ENCODE results near the gene FBXW7. TPM values are rescaled to one million over a fixed set of nuclear protein-coding genes. Genes with fewer than 3 reads are reported as not detected.

The FBXW7 gene
- polyA plus RNA-seq, 1 donor from 2014 or later = 55.7 TPM

- Histone ChIP-seq H3K79me2 (replicated peaks; ENCODE audit: insufficient read depth, low read length) (no peaks in the 10 kb centered on the region), H3K4me2 (ENCODE audit: low read length) (no peak overlapping the region), H4K20me1 (ENCODE audit: insufficient read depth) (no peaks in the 10 kb centered on the region)
Measured at GRCh38 chr4:152374606-152375285, 161.1 kb downstream of the FBXW7 start.

GRCh38 chr4:152374153-152374552 lies 161.7 kb downstream of the FBXW7 start:
- Histone ChIP-seq H3K4me2 (ENCODE audit: low read length) (no peak overlapping the region), H4K20me1 (ENCODE audit: insufficient read depth) (no peaks in the 10 kb centered on the region), H2AFZ (ENCODE audit: low read depth, low read length) (no peak overlapping the region), H3K36me3 (ENCODE audit: insufficient read depth, low read length) (no peaks in the 10 kb centered on the region), H3K79me2 (replicated peaks; ENCODE audit: insufficient read depth, low read length) (no peaks in the 10 kb centered on the region), H3K9ac (ENCODE audit: low read length) (no peak overlapping the region), H3K4me3 (ENCODE audit: low read length) (no peak overlapping the region), H3F3A (ENCODE audit: insufficient read depth, low read length, poor library complexity, severe bottlenecking) (no peaks in the 10 kb centered on the region), H3K27me3 (ENCODE audit: insufficient read depth, low read depth, low read length) (no peaks in the 10 kb centered on the region), H3K9me2 (ENCODE audit: insufficient read depth, low read length) (no peaks in the 10 kb centered on the region), H3K9me3 (ENCODE audit: low read length) (no peaks in the 10 kb centered on the region), H3K27ac (ENCODE audit: low read length) (no peak overlapping the region)
- TF ChIP-seq TAF1 (IDR thresholded peaks at IDR 0.05; ENCODE audit: low read depth) (no peak), POLR2AphosphoS5 (IDR thresholded peaks at IDR 0.05) (no peak), CTCF (IDR thresholded peaks at IDR 0.05; ENCODE audit: poor library complexity, severe bottlenecking) (no peak), EP300 (conservative IDR thresholded peaks at IDR 0.05; ENCODE audit: poor library complexity, severe bottlenecking) (no peak), RAD21 (conservative IDR thresholded peaks at IDR 0.05) (no peak), EZH2 (IDR thresholded peaks at IDR 0.05; ENCODE audit: borderline replicate concordance, insufficient read depth, low read length, poor library complexity, severe bottlenecking) (no peak)

More at GRCh38 chr4:152374606-152375285, 161.1 kb downstream of the FBXW7 start:
- Histone ChIP-seq H3F3A (ENCODE audit: insufficient read depth, low read length, poor library complexity, severe bottlenecking) (no peaks in the 10 kb centered on the region), H3K9me2 (ENCODE audit: insufficient read depth, low read length) (no peaks in the 10 kb centered on the region), H2AFZ (ENCODE audit: low read depth, low read length) (no peak overlapping the region), H3K36me3 (ENCODE audit: insufficient read depth, low read length) (no peaks in the 10 kb centered on the region), H3K27me3 (ENCODE audit: insufficient read depth, low read depth, low read length) (no peaks in the 10 kb centered on the region), H3K4me3 (ENCODE audit: low read length) (no peak overlapping the region), H3K9ac (ENCODE audit: low read length) (no peak overlapping the region), H3K9me3 (ENCODE audit: low read length) (no peaks in the 10 kb centered on the region), H3K27ac (ENCODE audit: low read length) (no peak overlapping the region)
- TF ChIP-seq REST (IDR thresholded peaks at IDR 0.05; ENCODE audit: borderline replicate concordance) (no peak), CTCF (IDR thresholded peaks at IDR 0.05; ENCODE audit: poor library complexity, severe bottlenecking) (no peak), MXI1 (conservative IDR thresholded peaks at IDR 0.05; ENCODE audit: poor library complexity, severe bottlenecking) (no peak), RAD21 (conservative IDR thresholded peaks at IDR 0.05) (no peak), POLR2AphosphoS5 (IDR thresholded peaks at IDR 0.05) (no peak), SMC3 (conservative IDR thresholded peaks at IDR 0.05; ENCODE audit: poor library complexity) (no peak), TAF1 (IDR thresholded peaks at IDR 0.05; ENCODE audit: low read depth) (no peak), EZH2 (IDR thresholded peaks at IDR 0.05; ENCODE audit: borderline replicate concordance, insufficient read depth, low read length, poor library complexity, severe bottlenecking) (no peak), EP300 (conservative IDR thresholded peaks at IDR 0.05; ENCODE audit: poor library complexity, severe bottlenecking) (no peak)

Measured in neural cell (in vitro differentiated cells).